Sigmoid colon (tissue), 7 donors: ENCODE measurements around the gene ACTA2. TPM values are rescaled to one million over a fixed set of nuclear protein-coding genes. Genes with fewer than 3 reads are reported as not detected.

Source experiments
- DNase-seq: peaks from one replicate; pipeline ENCODE4 v3.0.0-alpha.2; 2019
- H3K27ac ChIP-seq, 4 donors: fragments of 200-600 bp; sonication (generic); one replicate each; pipeline ENCODE4 v1.5.1; 2016 to 2019; ENCODE audit warnings: mild to moderate bottlenecking in 1 of 4
- H3K27me3 ChIP-seq, 3 donors: fragments of 200-600 bp; sonication (generic); one replicate each; pipeline ENCODE4 v1.5.1; 2019; ENCODE audit warnings: mild to moderate bottlenecking in 1 of 3
- H3K36me3 ChIP-seq, 4 donors: fragments of 200-600 bp; sonication (generic); one replicate each; pipeline ENCODE4 v1.5.1; 2016 to 2019
- H3K4me1 ChIP-seq, 4 donors: fragments of 200-600 bp; sonication (generic); one replicate each; pipeline ENCODE4 v1.5.1; 2017 to 2019
- H3K4me3 ChIP-seq, 4 donors: fragments of 200-600 bp; sonication (generic); one replicate each; pipeline ENCODE4 v1.5.1; 2017 to 2019; ENCODE audit warnings: mild to moderate bottlenecking in 2 of 4, moderate library complexity in 1 of 4
- H3K9me3 ChIP-seq, 4 donors: fragments of 200-600 bp in 3 of 4; sonication (generic) in 3 of 4; one replicate each; pipeline versions ENCODE4 v1.5.1 to v1.6.1; 2013 to 2019
- CTCF ChIP-seq, 4 experiments: fragments of 450-650 bp in 3 of 4; fragments of 200-600 bp in 1 of 4; IDR thresholded peaks; one replicate each; pipeline ENCODE4 v1.5.1; 2016 to 2019; ENCODE audit warnings: antibody characterized with exemption in 4 of 4, mild to moderate bottlenecking in 3 of 4, moderate library complexity in 2 of 4
- EP300 ChIP-seq, 4 donors: sonication (generic); formaldehyde crosslinking; IDR thresholded peaks; one replicate each; pipeline ENCODE4 v1.6.1; 2017; ENCODE audit warnings: antibody characterized with exemption in 4 of 4
- POLR2A ChIP-seq, 2 donors: fragments of 450-650 bp; IDR thresholded peaks; one replicate each; pipeline ENCODE4 v1.6.1; 2016; ENCODE audit warnings: antibody characterized with exemption in 2 of 2, mild to moderate bottlenecking in 2 of 2, moderate library complexity in 2 of 2
- POLR2AphosphoS5 ChIP-seq, 4 donors: sonication (generic); formaldehyde crosslinking; IDR thresholded peaks; one replicate each; pipeline ENCODE4 v1.6.1; 2017; ENCODE audit warnings: antibody characterized with exemption in 4 of 4
- WGBS, 2 donors: extraction: QIAGEN DNeasy Blood & Tissue Kit; methylation state at CpG; one replicate each; pipeline ENCODE4 v1.1.7; 2013; 5-methylcytosine and 5-hydroxymethylcytosine counted together
- intact Hi-C: fragments of 100-400 bp; cut with DNase I; formaldehyde crosslinking; loops from one replicate; pipeline ENCODE4 v1.15.1; 2023
- polyA plus RNA-seq, 3 donors: library from polyadenylated mRNA; stranded (reverse); fragments of 200-250 nt; gene quantifications; one replicate each; pipeline ENCODE4 v1.2.3, GENCODE V29; 2013
- total RNA-seq, 4 donors: library from RNA; depleted of rRNA; stranded (reverse); fragments of >200 nt; gene quantifications; one replicate each; pipeline ENCODE4 v1.1.0, GENCODE V29; 2016
- donor health status: healthy with polysubstance abuse.
- donor health status: Bipolar disorder and iron deficiency.
- donor health status: healthy.

Gene ACTA2
- total and polyA plus RNA-seq, 7 donors = 43.7 to 5,444 (median 2,072) TPM

- TF ChIP-seq POLR2A (IDR thresholded peaks at IDR 0.05) (no peak), EP300 (IDR thresholded peaks at IDR 0.05) (no peak), CTCF (IDR thresholded peaks at IDR 0.05) (no peak), POLR2AphosphoS5 (IDR thresholded peaks at IDR 0.05) (peak; percentile 34 to 71 (median 56))
- H3K4me1 ChIP-seq = peaks cover 0 to 26% (median 22%) of the 10 kb centered on the region in 4 donors
- peak overlapping the region in 1 of 4 donors; percentile 2 for H3K4me3 ChIP-seq
- no peak for DNase-seq
- WGBS, 2 donors = 71 to 82% methylated on average over 6 of the region's 6 CpGs
- intact Hi-C loops = loop anchor here (5.0 kb wide), 1 partner anchor 44 kb away; the partner anchor contains the start of gene STAMBPL1
- no peaks in the 10 kb centered on the region for H3K27me3 ChIP-seq
- H3K27ac ChIP-seq = peak overlapping the region; percentile 60 to 69 (median 67)
- no peaks in the 10 kb centered on the region for H3K36me3 ChIP-seq
- H3K9me3 ChIP-seq = no peaks in the 10 kb centered on the region
These were observed 25.8 kb downstream of the ACTA2 start for GRCh38 chr10:88926566-88927415.

- H3K27ac ChIP-seq = no peak overlapping the region
- H3K4me3 ChIP-seq = no peak overlapping the region
- DNase-seq = no peak
- TF ChIP-seq POLR2AphosphoS5 (IDR thresholded peaks at IDR 0.05) = no peak
- TF ChIP-seq CTCF (IDR thresholded peaks at IDR 0.05) = no peak
- H3K36me3 ChIP-seq = no peaks in the 10 kb centered on the region
- no peaks in the 10 kb centered on the region for H3K27me3 ChIP-seq
- no peaks in the 10 kb centered on the region for H3K9me3 ChIP-seq
- peaks cover 0 to 32% (median 19%) of the 10 kb centered on the region in 4 donors for H3K4me1 ChIP-seq
- intact Hi-C loops = no loop called here
These were observed 29.1 kb downstream of the ACTA2 start for GRCh38 chr10:88923520-88923919.

- 82 to 88% methylated on average over 2 of the region's 2 CpGs for WGBS, 2 donors
These were observed 30.5 kb downstream of the ACTA2 start for GRCh38 chr10:88922041-88922440.

GRCh38 chr10:88920986-88921593 is 31.5 kb downstream of the ACTA2 start:
- intact Hi-C loops = no loop called here
- peaks cover 0 to 17% (median 3%) of the 10 kb centered on the region in 4 donors for H3K4me1 ChIP-seq
- WGBS, 2 donors = 90 to 93% methylated on average over 3 of the region's 3 CpGs
- H3K27ac ChIP-seq = peak overlapping the region in 2 of 4 donors; percentile 7 to 45
- TF ChIP-seq POLR2A (IDR thresholded peaks at IDR 0.05) (no peak), EP300 (IDR thresholded peaks at IDR 0.05) (no peak), CTCF (IDR thresholded peaks at IDR 0.05) (no peak), POLR2AphosphoS5 (IDR thresholded peaks at IDR 0.05) (no peak)
- no peak overlapping the region for H3K4me3 ChIP-seq
- DNase-seq = no peak
- no peaks in the 10 kb centered on the region for H3K27me3 ChIP-seq
- no peaks in the 10 kb centered on the region for H3K9me3 ChIP-seq
- H3K36me3 ChIP-seq = no peaks in the 10 kb centered on the region

More at GRCh38 chr10:88922041-88922440, 30.5 kb downstream of the ACTA2 start:
- no peak overlapping the region for H3K4me3 ChIP-seq
- TF ChIP-seq POLR2A (IDR thresholded peaks at IDR 0.05) (no peak), POLR2AphosphoS5 (IDR thresholded peaks at IDR 0.05) (no peak), CTCF (IDR thresholded peaks at IDR 0.05) (no peak), EP300 (IDR thresholded peaks at IDR 0.05) (no peak)
- peak overlapping the region in 1 of 4 donors; percentile 45 for H3K27ac ChIP-seq
- H3K36me3 ChIP-seq = no peaks in the 10 kb centered on the region
- no peaks in the 10 kb centered on the region for H3K9me3 ChIP-seq
- H3K4me1 ChIP-seq = peaks cover 0 to 27% (median 11%) of the 10 kb centered on the region in 4 donors
- no peaks in the 10 kb centered on the region for H3K27me3 ChIP-seq
- no peak for DNase-seq
- intact Hi-C loops = no loop called here
